GOT3 (cell line): ENCODE results near the gene PAK1IP1.
A peak's percentile ranks its signal among the peaks of the same experiment; 100 is the strongest.
"Not testable (repeated sequence)": the region's sequence is repeated elsewhere in the genome, so short reads cannot be mapped to it uniquely, and the experiment has no call there.

Source experiments
- DNase-seq: peaks from one replicate; lab custom pipeline; 2025; ENCODE audit warnings: mixed read lengths; lab: John Stamatoyannopoulos, UW

The PAK1IP1 gene

GRCh38 chr6:10743515-10743914 is 48.7 kb downstream of the PAK1IP1 start:
- no peak for DNase-seq

- DNase-seq, result no peak
Measured at GRCh38 chr6:10745116-10745515, 50.3 kb downstream of the PAK1IP1 start.

- DNase-seq, result no peak
Measured at GRCh38 chr6:10746915-10747250, 52.1 kb downstream of the PAK1IP1 start.

- DNase-seq, result peak; percentile 93
Measured at GRCh38 chr6:10747251-10747972, 52.6 kb downstream of the PAK1IP1 start, which contains the start of gene TMEM14B. Gene TMEM14B (plus strand): TSS chr6:10747805. CDS start chr6:10749246, 1,441 bp downstream.

GRCh38 chr6:10749734-10750133 is 55.0 kb downstream of the PAK1IP1 start:
- no peak for DNase-seq

GRCh38 chr6:10750568-10750967 is 55.8 kb downstream of the PAK1IP1 start:
- DNase-seq, result not testable (repeated sequence)

- DNase-seq, result not testable (repeated sequence)
Measured at GRCh38 chr6:10751757-10752156, 57.0 kb downstream of the PAK1IP1 start.

- no peak for DNase-seq
Measured at GRCh38 chr6:10756085-10756484, 61.3 kb downstream of the PAK1IP1 start.
